H1 (cell line): ENCODE results near the gene ANKRD24. TPM values are rescaled to one million over a fixed set of nuclear protein-coding genes. Genes with fewer than 3 reads are reported as not detected.

Experiments
- CTCF ChIA-PET: fragments of 300-600 bp; sonication (Branson Sonifier 250); formaldehyde crosslinking; loops from one replicate; lab custom pipeline; 2021; ENCODE audit not compliant: partially characterized antibody; lab: Charles Lee
- POLR2A ChIA-PET: fragments of 300-600 bp; sonication (Branson Sonifier 250); formaldehyde crosslinking; loops from one replicate; lab custom pipeline; 2021; ENCODE audit warnings: inconsistent platforms; ENCODE audit not compliant: partially characterized antibody; lab: Charles Lee
- DNase-seq, 2 experiments: peaks; one replicate each; pipeline versions ENCODE4 v3.0.0 to v3.0.0-alpha.2; 2010 to 2022; ENCODE audit warnings: low spot score in 2 of 2, low read depth in 1 of 2, mixed read lengths in 1 of 2
- FAIRE-seq: peaks from 2 replicates; lab custom pipeline; 2011; peaks lifted over from hg19 to GRCh38; lab: Jason Lieb, UNC
- H2AFZ ChIP-seq: 2 replicates; pipeline ENCODE4 v1.8.1; 2012; ENCODE audit warnings: low read length, inconsistent platforms
- H2AK5ac ChIP-seq: 2 replicates; pipeline ENCODE4 v1.6.1; 2013; ENCODE audit warnings: low read depth, low read length
- H2BK120ac ChIP-seq: replicated peaks from 2 replicates; pipeline ENCODE3; 2013; ENCODE audit warnings: low read depth, low read length, inconsistent platforms
- H2BK12ac ChIP-seq: 2 replicates; pipeline ENCODE4 v1.6.1; 2013; ENCODE audit warnings: low read depth, low read length
- H2BK15ac ChIP-seq: 2 replicates; pipeline ENCODE4 v1.6.1; 2013; ENCODE audit warnings: low read length
- H2BK20ac ChIP-seq: 2 replicates; pipeline ENCODE4 v1.6.1; 2013; ENCODE audit warnings: low read length
- H2BK5ac ChIP-seq: 2 replicates; pipeline ENCODE4 v1.6.1; 2013; ENCODE audit warnings: low read depth, low read length
- H3K14ac ChIP-seq: 2 replicates; pipeline ENCODE4 v1.6.1; 2013; ENCODE audit warnings: inconsistent platforms; ENCODE audit not compliant: insufficient read length
- H3K18ac ChIP-seq: 2 replicates; pipeline ENCODE4 v1.6.1; 2013; ENCODE audit warnings: low read length; ENCODE audit errors: extremely low read depth
- H3K23ac ChIP-seq: 2 replicates; pipeline ENCODE4 v1.6.1; 2013; ENCODE audit warnings: inconsistent platforms; ENCODE audit not compliant: insufficient read length
- H3K23me2 ChIP-seq: 2 replicates; pipeline ENCODE4 v1.6.1; 2013; ENCODE audit warnings: low read depth, low read length
- H3K27ac ChIP-seq: 2 replicates; pipeline ENCODE4 v1.6.1; 2011; ENCODE audit warnings: low read depth, low read length, inconsistent platforms
- H3K27me3 ChIP-seq, 4 experiments: replicated peaks in 1 of 4; 1 replicate in 1 of 4; 2 replicates in 3 of 4; pipeline versions ENCODE4 v1.6.1 to v1.8.1; 2011 to 2013; ENCODE audit warnings: low read length in 3 of 4, mild to moderate bottlenecking in 3 of 4, inconsistent platforms in 2 of 4, mixed read lengths in 2 of 4, moderate library complexity in 1 of 4; ENCODE audit not compliant: control insufficient read depth in 3 of 4, insufficient read depth in 3 of 4; ENCODE audit errors: extremely low read depth in 1 of 4
- H3K36me3 ChIP-seq, 4 experiments: 2 replicates each; pipeline versions ENCODE4 v1.6.1 to v1.8.1; 2011 to 2013; ENCODE audit warnings: mild to moderate bottlenecking in 4 of 4, low read length in 3 of 4, moderate library complexity in 2 of 4, control low read depth in 1 of 4, inconsistent platforms in 1 of 4; ENCODE audit not compliant: insufficient read depth in 4 of 4, control insufficient read depth in 2 of 4
- H3K4ac ChIP-seq: replicated peaks from 2 replicates; pipeline ENCODE3; 2013; ENCODE audit warnings: low read length, low read depth, mixed read lengths, inconsistent platforms; ENCODE audit not compliant: insufficient read length
- H3K4me1 ChIP-seq, 4 experiments: replicated peaks in 1 of 4; 1 replicate in 1 of 4; 2 replicates in 3 of 4; pipeline versions ENCODE4 v1.6.1 to v1.8.1; 2011 to 2013; ENCODE audit warnings: low read length in 3 of 4, inconsistent platforms in 2 of 4, mixed read lengths in 1 of 4; ENCODE audit not compliant: insufficient read depth in 4 of 4, control insufficient read depth in 3 of 4
- H3K4me2 ChIP-seq, 2 experiments: 2 replicates each; pipeline versions ENCODE4 v1.6.1 to v1.8.1; 2011 to 2013; ENCODE audit warnings: low read depth in 2 of 2, low read length in 2 of 2, control low read depth in 1 of 2, inconsistent platforms in 1 of 2, mild to moderate bottlenecking in 1 of 2; ENCODE audit not compliant: insufficient read depth in 1 of 2
- H3K4me3 ChIP-seq, 4 experiments: fragments of 200-600, 300-600 bp in 1 of 4; sonication (generic), shearing (Covaris generic), sonication (Bioruptor Twin) in 1 of 4; 2 replicates each; pipeline versions ENCODE4 v1.5.1 to v1.8.1; 2011 to 2016; ENCODE audit warnings: low read length in 4 of 4, low read depth in 3 of 4, control low read depth in 2 of 4, inconsistent platforms in 2 of 4, mild to moderate bottlenecking in 2 of 4, mixed read lengths in 1 of 4, moderate library complexity in 1 of 4; ENCODE audit not compliant: insufficient read depth in 2 of 4; ENCODE audit errors: extremely low read depth in 1 of 4
- H3K56ac ChIP-seq: replicated peaks from 2 replicates; pipeline ENCODE3; 2013; ENCODE audit warnings: low read depth, mild to moderate bottlenecking, mixed read lengths, low read length, inconsistent platforms; ENCODE audit not compliant: insufficient read length
- H3K79me1 ChIP-seq: 2 replicates; pipeline ENCODE4 v1.6.1; 2013; ENCODE audit warnings: low read depth, low read length, control low read depth
- H3K79me2 ChIP-seq, 2 experiments: 2 replicates each; pipeline versions ENCODE4 v1.6.1 to v1.8.1; 2012 to 2013; ENCODE audit warnings: low read length in 2 of 2, mild to moderate bottlenecking in 2 of 2, inconsistent platforms in 1 of 2; ENCODE audit not compliant: insufficient read depth in 2 of 2, control insufficient read depth in 1 of 2
- H3K9ac ChIP-seq, 4 experiments: replicated peaks in 1 of 4; 1 replicate in 1 of 4; 2 replicates in 3 of 4; pipeline versions ENCODE4 v1.6.1 to v1.8.1; 2011 to 2013; ENCODE audit warnings: low read depth in 3 of 4, low read length in 3 of 4, control low read depth in 2 of 4, mild to moderate bottlenecking in 2 of 4, moderate library complexity in 2 of 4, inconsistent platforms in 1 of 4; ENCODE audit errors: extremely low read depth in 1 of 4
- H3K9me3 ChIP-seq, 2 experiments: 2 replicates each; pipeline versions ENCODE4 v1.6.1 to v1.8.1; 2012 to 2013; ENCODE audit warnings: mild to moderate bottlenecking in 2 of 2, moderate library complexity in 2 of 2, control low read depth in 1 of 2, inconsistent platforms in 1 of 2, low read depth in 1 of 2, low read length in 1 of 2, mixed read lengths in 1 of 2; ENCODE audit not compliant: insufficient read depth in 2 of 2
- H4K20me1 ChIP-seq, 2 experiments: replicated peaks in 1 of 2; 2 replicates each; pipeline versions ENCODE3 to v1.8.1; 2011 to 2013; ENCODE audit warnings: inconsistent platforms in 2 of 2, low read length in 2 of 2, mild to moderate bottlenecking in 1 of 2; ENCODE audit not compliant: insufficient read depth in 2 of 2, control insufficient read depth in 1 of 2
- H4K5ac ChIP-seq: 2 replicates; pipeline ENCODE4 v1.6.1; 2013; ENCODE audit warnings: low read length, low read depth, mixed read lengths, inconsistent platforms; ENCODE audit not compliant: insufficient read length
- H4K8ac ChIP-seq: 2 replicates; pipeline ENCODE4 v1.8.0; 2013; ENCODE audit warnings: mild to moderate bottlenecking, moderate library complexity, low read length, inconsistent platforms; ENCODE audit not compliant: insufficient read depth; ENCODE audit errors: extremely low read depth
- H4K91ac ChIP-seq: replicated peaks from 2 replicates; pipeline ENCODE3; 2013; ENCODE audit warnings: low read length, mixed read lengths, inconsistent platforms; ENCODE audit not compliant: insufficient read length
- HDAC2 ChIP-seq, 2 experiments: fragments of 300-600 bp in 1 of 2; sonication (generic) in 1 of 2; IDR thresholded peaks; 2 replicates each; pipeline ENCODE4 v1.6.1; 2011 to 2012; ENCODE audit warnings: low read depth in 2 of 2, low read length in 2 of 2, mild to moderate bottlenecking in 2 of 2, moderate library complexity in 2 of 2, borderline replicate concordance in 1 of 2, inconsistent platforms in 1 of 2
- WGBS, 2 experiments: shearing (Covaris generic) in 1 of 2; methylation state at CpG; one replicate each; pipeline versions ENCODE4 v1.1.6 to v1.1.7; 2013 to 2015; ENCODE audit warnings: low lambda C conversion rate in 2 of 2, mixed read lengths in 2 of 2, inconsistent platforms in 1 of 2, low coverage in 1 of 2, missing lambda C conversion rate in 1 of 2; ENCODE audit not compliant: insufficient replicate concordance in 2 of 2, insufficient coverage in 1 of 2, insufficient read length in 1 of 2; ENCODE audit errors: extremely low coverage in 1 of 2, missing lambda C conversion rate in 1 of 2; 5-methylcytosine and 5-hydroxymethylcytosine counted together
- polyA plus RNA-seq, 7 experiments: library from polyadenylated mRNA; depleted of rRNA in 3 of 7; stranded (reverse) in 5 of 7; unstranded in 2 of 7; fragments of >200 nt in 5 of 7; fragments of 200-250 nt in 2 of 7; gene quantifications; 1 replicate in 5 of 7; 2 replicates in 1 of 7; 4 replicates in 1 of 7; pipeline versions ENCODE4 v1.2.1 to v1.2.3, GENCODE V29; 2011 to 2013; ENCODE audit warnings: missing spikeins in 2 of 7, mixed read lengths in 2 of 7
- total RNA-seq: library from RNA; stranded (reverse); fragmentation: NEBNext Ultra II Directional; extraction: Animal tissue kit (Norgen Biotek cat#: 25700); gene quantifications from 2 replicates; pipeline ENCODE4 v1.2.1, GENCODE V29; 2021

ANKRD24 gene
- total and polyA plus RNA-seq, 2 of the 8 experiments (the other 6 are each of a cell fraction or from before 2014, with no cell fraction given) = 7.6 to 14.1 TPM

DNA sequence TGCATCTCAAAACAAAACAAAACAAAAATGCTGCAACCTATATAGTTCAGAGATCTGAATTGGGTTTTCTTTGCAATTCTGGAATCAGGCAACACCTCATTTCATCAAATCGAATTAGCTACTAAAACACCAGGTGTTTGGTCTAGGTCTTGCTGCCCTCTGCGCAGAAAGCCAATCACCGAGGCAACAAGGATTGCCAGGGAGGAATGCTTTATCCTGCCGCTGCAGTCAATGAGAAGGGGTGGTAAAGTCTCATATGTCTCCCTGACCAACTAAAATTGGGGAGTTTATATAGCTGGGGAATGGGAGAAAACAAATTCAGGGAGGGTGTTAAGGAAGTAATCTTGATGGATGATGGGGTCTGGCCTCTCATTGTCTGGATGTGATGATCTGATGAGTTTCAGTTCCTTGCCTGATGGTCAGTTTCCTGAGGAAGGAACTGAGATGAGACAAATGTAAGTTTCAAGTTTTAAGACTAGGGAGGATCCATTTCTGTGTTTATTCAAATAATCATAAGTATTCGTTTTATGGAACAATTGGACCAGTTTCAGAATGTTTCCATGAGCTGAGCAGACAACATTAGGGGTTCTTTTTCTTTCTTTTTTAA, 59.4 kb downstream of the ANKRD24 start:
- Histone ChIP-seq H4K8ac (no peak overlapping the region), H2AK5ac (no peak overlapping the region), H3K4me2 (no peak overlapping the region), H3K23ac (no peak overlapping the region), H3K79me1 (no peaks in the 10 kb centered on the region), H3K23me2 (no peaks in the 10 kb centered on the region; the same call in 1 of the 2 replicates), H2BK20ac (no peak overlapping the region), H2BK5ac (no peak overlapping the region), H4K20me1 (no peaks in the 10 kb centered on the region), H3K9me3 (peaks cover 0 to 6% of the 10 kb centered on the region in 2 experiments; a peak in 2 of 4 replicates), H3K14ac (no peak overlapping the region), H3K18ac (no peak overlapping the region), H3K36me3 (no peaks in the 10 kb centered on the region)
- CTCF ChIA-PET = interaction anchor here (0.7 to 5.3 kb wide), 6 partner anchors 8 to 173 kb away, joined by 3 to 25 read pairs (median 4); partner anchors contain the start of gene SH3GL1
- DNase-seq = no peak
- 83% methylated on average over 5 of the region's 5 CpGs; no CpG with 5 or more reads in 1 of the 2 experiments for WGBS, 2 experiments
- TF ChIP-seq HDAC2 (IDR thresholded peaks at IDR 0.05; ENCODE audit: borderline replicate concordance in 1 of 2, low read depth in 2 of 2, low read length in 2 of 2) = no peak
- TF ChIP-seq, all 59 proteins: peak for 0
- H4K91ac ChIP-seq = no peak overlapping the region
- H3K27me3 ChIP-seq = no peaks in the 10 kb centered on the region; a peak in 1 of 7 replicates
- no peak overlapping the region for H2BK120ac ChIP-seq
- H3K9ac ChIP-seq = no peak overlapping the region
- H4K5ac ChIP-seq = no peak overlapping the region
- no peak for FAIRE-seq
- H2BK15ac ChIP-seq = no peak overlapping the region
- no peaks in the 10 kb centered on the region for H3K4me1 ChIP-seq
- H2BK12ac ChIP-seq = no peak overlapping the region
- no peak overlapping the region for H3K4me3 ChIP-seq
- no peaks in the 10 kb centered on the region for H3K79me2 ChIP-seq
- H2AFZ ChIP-seq = no peak overlapping the region
- POLR2A ChIA-PET = interaction anchor here (1.2 to 1.4 kb wide), 2 partner anchors 12 to 256 kb away, joined by 3 to 5 read pairs; partner anchors contain the start of genes EBI3 and EEF2
- H3K4ac ChIP-seq = no peak overlapping the region
- H3K27ac ChIP-seq = no peak overlapping the region
- no peak overlapping the region for H3K56ac ChIP-seq
